ENCODE results near the gene UVSSA. TPM values are rescaled to one million over a fixed set of nuclear protein-coding genes. Genes with fewer than 3 reads are reported as not detected.

UVSSA gene
- total and polyA plus RNA-seq, 9 of the 15 experiments (the other 6 are each of a cell fraction or from before 2014, with no cell fraction given) = 0.21 to 14.6 (median 3.3) TPM

- TF ChIP-seq ZNF407 (IDR thresholded peaks at IDR 0.05; ENCODE audit: low read depth) (no peak), ZNF561 (CRISPR knock-in tag; conservative IDR thresholded peaks at IDR 0.05) (no peak), PHF20 (IDR thresholded peaks at IDR 0.05; ENCODE audit: partially characterized antibody) (no peak), ZNF197 (CRISPR knock-in tag; IDR thresholded peaks at IDR 0.05; ENCODE audit: low read depth) (no peak), GTF2A2 (tag; IDR thresholded peaks at IDR 0.05) (no peak), COPS2 (conservative IDR thresholded peaks at IDR 0.05) (no peak), ZNF274 (IDR thresholded peaks at IDR 0.05; ENCODE audit: borderline replicate concordance, low read depth, low read length) (no peak), HDAC2 (IDR thresholded peaks at IDR 0.05) (no peak), ZNF507 (tag; conservative IDR thresholded peaks at IDR 0.05) (no peak), SLC30A9 (CRISPR knock-in tag; IDR thresholded peaks at IDR 0.05) (no peak), NKRF (IDR thresholded peaks at IDR 0.05; ENCODE audit: borderline replicate concordance) (no peak), VEZF1 (CRISPR knock-in tag; IDR thresholded peaks at IDR 0.05) (peak; percentile 49), RBM14 (IDR thresholded peaks at IDR 0.05; ENCODE audit: borderline replicate concordance, insufficient read depth, low read depth, low read length) (no peak), ZBTB8A (IDR thresholded peaks at IDR 0.05; ENCODE audit: partially characterized antibody) (no peak)
These were observed 37.6 kb upstream of the UVSSA start (continued) for GRCh38 chr4:1309261-1310010.

Measured in K562 (cell line).